Measurements from ENCODE around the gene NANOG.

- TF ChIP-seq REST (IDR thresholded peaks at IDR 0.05; ENCODE audit: low read depth, low read length) (no peak), CTCF (IDR thresholded peaks at IDR 0.05) (no peak), MXI1 (IDR thresholded peaks at IDR 0.05; ENCODE audit: low read depth, low read length) (no peak), MAX (IDR thresholded peaks at IDR 0.05; ENCODE audit: low read depth) (no peak), EP300 (IDR thresholded peaks at IDR 0.05; ENCODE audit: borderline replicate concordance in 1 of 2, low read depth in 1 of 2, low read length in 1 of 2) (no peak), RAD21 (IDR thresholded peaks at IDR 0.05; ENCODE audit: low read length) (no peak), FOSL2 (IDR thresholded peaks at IDR 0.05; ENCODE audit: borderline replicate concordance, low read depth) (no peak)
Observed at GRCh38 chr12:7769999-7770398, 19.2 kb upstream of the NANOG start.
